A549 treated with Hydrocortisone at 1 μM for 4 hours (cell line): ENCODE data around the gene GALNT11. TPM values are rescaled to one million over a fixed set of nuclear protein-coding genes. Genes with fewer than 3 reads are reported as not detected.

ENCODE experiments used
- total RNA-seq: library from RNA; stranded (reverse); fragments of 200-300 nt; extraction: Qiagen RNA extraction; gene quantifications from 5 replicates; pipeline ENCODE4 v1.2.3, GENCODE V29; 2022

Gene GALNT11
- total RNA-seq, result 21.3 to 25.4 TPM (median 23.2 TPM) in 5 replicates

DNA sequence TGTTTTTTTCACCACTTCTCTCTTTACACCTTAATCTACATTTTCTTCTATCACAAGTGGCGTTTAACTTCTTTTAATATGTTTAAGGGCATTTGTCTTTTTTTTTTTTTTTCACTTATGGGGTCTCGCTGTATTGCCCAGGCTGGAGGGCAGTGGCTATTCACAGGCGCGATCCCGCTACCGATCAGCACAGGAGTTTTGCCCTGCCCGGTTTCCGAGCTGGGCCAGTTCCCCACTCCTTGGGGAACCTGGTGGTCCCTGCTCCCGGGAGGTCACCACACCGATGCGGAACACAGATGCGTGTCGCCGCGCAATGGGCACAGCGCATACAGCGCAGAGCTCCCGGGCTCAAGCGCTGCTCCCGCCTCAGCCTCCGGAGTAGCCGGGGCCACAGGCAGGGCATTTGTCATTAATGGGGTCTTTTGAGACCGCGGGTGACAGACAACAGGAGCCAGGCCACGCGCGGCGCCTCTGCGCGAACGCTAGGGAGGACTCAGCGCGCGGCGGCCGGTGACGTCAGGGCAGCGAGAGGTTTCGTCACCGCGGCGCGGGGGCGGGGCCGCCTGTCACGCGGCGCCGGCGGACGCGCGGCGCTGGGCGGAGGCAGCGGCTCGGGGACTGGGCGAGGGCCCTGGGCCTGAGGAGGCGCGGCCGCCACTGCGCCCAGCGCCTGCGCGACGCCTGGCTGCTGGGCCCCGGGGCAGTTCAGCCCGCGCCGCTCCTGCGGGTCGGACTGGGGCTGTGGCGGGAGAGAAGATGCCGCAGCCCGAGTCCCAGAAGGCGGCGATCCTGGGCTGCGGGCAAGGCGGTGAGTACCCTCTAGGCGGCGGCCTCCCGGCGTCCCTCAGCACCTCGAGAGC is at the start of gene GALNT11:
Gene GALNT11, plus strand, starts transcription at position 598 of the 860 bp plus-strand sequence. CDS start 68,554 bp downstream, outside the sequence.

Other genes with a start within 250 kb of the GALNT11 start
- 42.5 to 46.0 TPM (median 45.4 TPM) in 5 replicates for gene PRKAG2, start 148.6 kb upstream of the GALNT11 start, total RNA-seq
- not detected in 5 replicates for gene GALNTL5, start 69.2 kb upstream of the GALNT11 start, total RNA-seq